GM18508 (cell line): ENCODE results near the gene TYK2.
"Not testable (repeated sequence)": the region's sequence is repeated elsewhere in the genome, so short reads cannot be mapped to it uniquely, and the experiment has no call there.

Source experiments
- ATAC-seq: cut with Tn5 transposase; IDR thresholded peaks from one replicate; pipeline ENCODE4 v1.9.1; 2021; ENCODE audit warnings: moderate number of reproducible peaks; ENCODE audit not compliant: insufficient read depth, unreplicated experiment

Gene TYK2

DNA sequence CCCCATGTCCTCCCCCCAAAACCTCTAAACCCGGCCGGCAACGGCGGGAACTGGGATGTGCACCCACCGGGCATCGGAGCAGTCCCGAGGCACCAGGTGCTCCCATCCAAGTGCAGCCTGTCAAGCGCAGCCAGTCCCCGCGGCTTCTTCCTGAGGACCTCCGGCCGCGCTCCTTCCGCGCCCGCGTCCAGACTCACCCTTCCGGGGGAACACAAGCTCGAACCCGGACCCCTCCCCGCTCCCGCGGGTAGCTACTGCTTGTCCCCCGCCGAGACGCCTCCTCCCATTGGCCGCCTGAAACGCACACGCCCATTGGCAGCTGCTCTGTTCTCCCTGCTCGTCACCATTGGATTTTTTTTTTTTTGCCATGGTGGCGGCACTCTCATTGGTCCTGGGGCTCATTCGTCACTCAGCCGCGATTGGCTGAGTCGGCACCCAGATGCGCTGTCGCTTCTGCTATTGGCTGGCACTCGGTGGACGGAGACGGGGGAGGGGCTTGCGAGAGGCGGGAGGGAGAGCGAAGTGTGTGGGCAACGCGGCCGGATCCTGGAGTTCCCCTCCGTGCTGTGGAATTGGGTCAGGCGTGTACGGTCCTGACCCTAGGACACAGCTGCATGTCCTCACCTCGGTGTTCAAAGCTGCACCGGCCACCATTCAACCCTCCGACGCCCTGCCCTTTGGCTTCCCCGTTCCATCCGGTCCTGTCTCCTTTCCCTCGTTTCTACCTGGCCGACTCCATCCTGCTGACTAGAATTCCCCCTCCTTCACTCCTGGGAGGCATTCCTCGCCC, at the start of gene TYK2:
Gene TYK2, minus strand, starts transcription at position 260 of the 790 bp plus-strand sequence. CDS start 2,166 bp downstream, outside the sequence.
- peak; percentile 73 for ATAC-seq

DNA sequence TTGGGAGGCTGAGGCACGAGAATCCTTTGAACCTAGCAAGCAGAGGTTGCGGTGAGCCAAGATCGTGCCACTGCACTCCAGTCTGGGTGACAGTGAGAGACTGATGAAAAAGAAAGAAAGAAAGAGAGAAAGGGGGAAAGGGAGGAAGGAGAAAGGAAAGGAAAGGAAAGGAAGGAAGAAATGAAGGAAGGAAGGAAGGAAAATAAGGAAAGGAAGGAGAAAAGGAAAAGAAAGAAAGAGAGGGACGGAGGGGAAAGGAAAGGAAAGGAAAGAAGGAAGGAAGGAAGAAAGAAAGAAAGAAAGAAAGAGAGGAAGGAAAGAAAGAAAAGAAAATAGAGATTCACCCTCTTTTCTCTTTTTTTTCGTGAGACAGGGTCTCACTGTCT, 48.6 kb upstream of the TYK2 start:
- no peak for ATAC-seq

DNA sequence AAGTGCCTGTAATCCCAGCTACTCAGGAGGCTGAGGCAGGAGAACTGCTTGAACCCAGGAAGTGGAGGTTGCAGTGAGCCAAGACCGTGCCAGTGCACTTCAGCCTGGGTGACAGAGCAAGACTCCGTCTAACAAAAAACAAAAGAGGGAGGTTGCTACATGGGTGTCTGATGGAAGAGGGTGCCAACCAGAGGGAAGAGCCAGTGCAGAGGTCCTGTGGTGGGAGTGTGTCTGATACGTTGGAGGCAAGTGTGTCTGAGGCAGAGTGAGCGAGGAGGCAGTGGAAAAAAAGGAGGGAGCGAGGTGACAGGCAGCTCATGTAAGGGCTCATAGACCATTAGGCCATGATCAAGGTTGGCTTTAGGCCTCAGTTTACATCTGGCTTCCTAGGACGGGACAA, 46.8 kb upstream of the TYK2 start:
- ATAC-seq: no peak

DNA sequence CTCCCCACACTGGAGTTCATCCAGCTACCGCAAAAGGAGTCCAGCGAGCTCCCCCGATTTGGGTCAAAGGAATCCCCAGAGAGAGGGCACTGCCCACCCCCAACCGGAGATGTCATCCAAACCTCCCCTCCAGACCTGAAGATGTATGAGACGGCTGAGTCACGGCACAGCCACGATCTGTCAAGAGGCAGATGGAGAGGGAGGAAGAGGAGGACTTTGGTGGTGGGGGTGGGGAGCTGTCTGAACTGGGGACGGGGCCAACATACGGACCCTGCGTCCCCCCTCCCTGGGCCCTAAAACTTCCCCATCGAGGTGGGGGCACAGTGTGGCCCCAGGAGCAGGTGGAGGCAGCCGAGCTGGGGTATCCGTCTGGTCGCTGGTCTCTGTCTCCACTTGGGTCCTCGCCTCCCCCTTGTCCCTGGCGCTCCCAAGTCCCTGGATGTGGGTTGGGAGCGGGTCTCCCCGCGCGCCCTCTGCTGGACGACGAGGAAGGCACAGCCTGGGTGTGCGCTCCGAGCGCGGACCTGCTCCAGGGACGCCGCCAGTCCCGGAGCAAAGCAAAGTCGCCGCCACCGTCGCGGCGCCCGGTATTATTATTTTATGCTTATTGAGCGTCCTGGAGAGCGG, 43.8 kb upstream of the TYK2 start:
- ATAC-seq: no peak

DNA sequence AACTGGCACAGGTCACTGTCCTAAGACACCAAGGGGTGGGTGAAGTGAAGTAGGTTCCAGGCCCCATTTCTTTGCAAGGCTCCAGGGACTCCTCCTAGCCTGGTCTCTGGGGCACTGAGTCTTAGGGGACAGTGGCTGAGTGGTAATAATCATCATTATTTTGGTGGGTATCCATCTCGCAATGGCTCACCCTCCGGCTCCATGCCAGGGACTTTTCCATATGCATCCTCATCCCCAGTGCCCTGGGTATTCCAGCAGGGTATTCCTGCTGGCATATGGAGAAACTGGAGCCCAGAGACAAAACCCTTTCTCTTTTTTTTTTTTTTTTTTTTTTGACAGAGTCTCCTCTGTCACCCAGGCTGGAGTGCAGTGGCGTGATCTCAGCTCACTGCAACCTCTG, 42.5 kb upstream of the TYK2 start:
- no peak for ATAC-seq

DNA sequence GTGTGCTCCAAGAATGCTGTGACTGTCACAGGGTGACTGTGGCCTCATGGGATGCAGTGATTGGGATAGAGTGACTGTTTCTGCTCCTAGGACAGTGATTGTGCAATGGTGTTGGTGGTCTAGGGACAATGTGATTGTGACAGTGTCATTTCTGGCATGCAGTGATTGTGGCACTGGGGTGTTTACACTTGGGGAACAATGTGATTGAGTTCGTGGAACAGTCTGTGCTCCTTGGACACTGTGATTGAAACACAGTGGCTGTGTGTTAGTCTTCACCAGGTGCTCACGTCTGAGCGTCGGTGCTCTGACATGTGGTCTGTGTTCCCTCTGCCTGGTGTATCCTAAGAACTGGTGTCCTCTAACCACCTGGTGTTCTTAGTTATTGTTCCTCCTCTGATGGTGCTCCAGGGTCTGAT, 41.7 kb upstream of the TYK2 start:
- ATAC-seq: no peak

DNA sequence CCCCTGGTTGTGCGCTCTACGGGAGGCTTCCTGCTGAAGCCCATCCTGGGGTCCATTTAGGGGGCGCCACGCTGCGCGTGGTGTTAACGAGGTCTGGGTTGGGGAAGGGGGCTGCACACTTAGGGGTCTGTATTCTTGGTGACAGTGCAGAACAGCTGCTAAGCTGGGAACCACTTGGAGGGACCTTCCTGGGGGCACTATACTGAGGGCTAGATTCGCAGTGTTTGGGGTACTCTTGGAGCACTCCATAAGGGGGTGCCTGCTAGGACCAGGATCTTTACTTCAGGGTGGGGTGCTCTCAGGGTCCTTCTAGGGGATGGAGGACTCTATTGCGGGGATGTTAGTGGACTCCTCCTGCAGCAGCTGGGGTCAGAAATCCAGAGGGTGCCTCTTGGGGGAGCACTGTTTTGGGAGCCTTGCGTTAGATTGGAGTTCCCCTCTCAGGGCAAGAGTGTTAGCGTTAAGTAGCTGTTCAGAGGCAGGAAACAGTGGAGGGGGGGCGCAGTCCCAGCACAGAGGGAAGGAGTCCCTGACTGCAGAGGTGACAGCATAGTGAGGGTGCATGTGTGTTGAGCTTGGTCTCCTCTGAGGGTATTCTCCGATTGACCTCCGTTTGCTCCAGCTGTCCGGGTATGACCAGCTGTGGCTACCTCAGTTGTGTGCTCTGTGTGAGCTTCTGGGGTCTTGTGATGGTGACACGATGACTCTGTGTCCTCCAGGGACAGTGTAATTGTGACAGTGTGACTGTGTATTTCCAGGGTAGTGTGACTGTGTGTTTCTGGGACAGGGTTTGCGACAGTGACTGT, 41.1 kb upstream of the TYK2 start:
- no peak for ATAC-seq

DNA sequence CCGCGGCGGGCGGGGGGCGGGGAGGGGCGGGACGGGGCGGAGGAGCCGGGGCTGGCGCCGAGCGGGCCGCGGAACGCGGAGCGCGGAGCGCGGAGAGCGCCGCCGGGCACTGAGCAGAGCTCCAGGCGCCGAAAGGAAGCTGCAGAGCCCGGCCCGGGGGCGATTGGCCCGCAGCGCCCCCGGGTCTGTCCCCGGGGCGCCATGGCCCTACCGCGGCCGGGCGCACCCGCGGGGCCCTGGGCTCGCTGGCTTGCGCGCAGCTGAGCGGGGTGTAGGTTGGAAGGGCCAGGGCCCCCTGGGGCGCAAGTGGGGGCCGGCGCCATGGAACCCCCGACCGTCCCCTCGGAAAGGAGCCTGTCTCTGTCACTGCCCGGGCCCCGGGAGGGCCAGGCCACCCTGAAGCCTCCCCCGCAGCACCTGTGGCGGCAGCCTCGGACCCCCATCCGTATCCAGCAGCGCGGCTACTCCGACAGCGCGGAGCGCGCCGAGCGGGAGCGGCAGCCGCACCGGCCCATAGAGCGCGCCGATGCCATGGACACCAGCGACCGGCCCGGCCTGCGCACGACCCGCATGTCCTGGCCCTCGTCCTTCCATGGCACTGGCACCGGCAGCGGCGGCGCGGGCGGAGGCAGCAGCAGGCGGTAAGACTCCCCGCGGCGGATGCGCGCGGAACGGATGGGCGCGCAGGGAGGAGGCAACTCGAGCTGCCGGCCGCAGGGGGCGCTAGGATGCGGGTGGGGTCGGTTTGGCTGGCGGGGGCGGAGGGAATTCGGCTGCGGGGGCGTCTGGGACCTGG, 40.3 kb upstream of the TYK2 start, which contains the start of gene PDE4A:
Gene PDE4A, plus strand, starts transcription at position 95 of the 796 bp plus-strand sequence. Its CDS starts 227 bp downstream, at position 322.
- no peak for ATAC-seq

DNA sequence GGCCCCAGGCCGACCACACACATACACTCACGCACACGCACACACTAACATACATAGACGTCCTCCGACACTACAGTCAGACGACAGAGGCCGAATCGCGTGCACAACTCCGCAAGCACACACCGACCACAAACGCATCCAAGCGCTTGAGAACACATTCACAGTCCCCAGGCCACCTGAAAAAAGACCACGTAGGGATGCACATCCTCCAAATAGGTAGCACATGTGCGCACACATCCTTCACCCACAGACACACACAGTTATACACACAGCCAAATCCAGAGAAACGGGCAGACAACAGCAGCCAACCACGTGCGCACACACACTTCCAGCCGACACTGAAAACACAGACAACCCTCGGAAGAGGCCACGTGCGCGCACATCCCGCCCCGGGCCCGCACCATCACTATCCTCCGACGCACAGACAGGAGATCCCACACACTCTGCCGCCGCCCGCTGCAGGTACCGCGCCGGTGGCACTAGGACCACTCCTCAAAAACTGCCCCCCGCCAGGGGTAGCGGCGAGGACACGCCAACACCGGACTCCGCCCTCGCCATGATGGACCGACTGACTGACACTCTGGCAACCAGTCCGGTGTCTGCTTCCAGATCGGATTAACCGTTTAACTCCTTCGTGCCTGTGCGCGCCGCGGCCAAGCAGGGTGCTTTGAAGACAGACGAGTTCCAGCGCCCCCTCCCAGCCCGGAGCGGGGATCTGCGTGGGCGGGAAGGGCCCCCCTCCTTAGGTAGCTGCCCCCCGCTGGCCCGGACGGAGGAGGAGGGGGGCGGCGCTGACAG, 39.5 kb upstream of the TYK2 start:
- no peak for ATAC-seq

DNA sequence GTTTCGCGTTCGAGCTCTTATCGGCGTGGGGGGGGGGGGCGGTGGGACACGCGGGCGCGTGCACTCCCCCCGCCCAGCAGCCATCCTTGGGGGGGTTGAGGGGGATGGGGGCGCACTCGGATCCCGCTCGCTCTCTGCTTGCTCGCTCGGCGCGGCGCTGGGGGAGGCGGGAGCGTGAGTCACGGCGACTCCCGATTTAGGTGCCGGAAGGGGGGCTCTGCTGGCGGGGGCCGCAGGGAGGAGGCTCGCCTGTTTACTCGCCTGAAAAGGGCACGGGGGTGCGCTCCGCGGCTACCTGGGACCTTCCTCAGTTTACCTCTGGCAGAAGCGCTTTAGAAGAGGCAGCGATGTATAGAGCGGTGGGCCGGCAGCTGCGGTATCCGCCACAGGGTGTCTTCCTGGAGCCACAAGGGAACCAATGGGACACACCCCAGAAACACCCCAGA, 38.9 kb upstream of the TYK2 start:
- ATAC-seq: no peak

DNA sequence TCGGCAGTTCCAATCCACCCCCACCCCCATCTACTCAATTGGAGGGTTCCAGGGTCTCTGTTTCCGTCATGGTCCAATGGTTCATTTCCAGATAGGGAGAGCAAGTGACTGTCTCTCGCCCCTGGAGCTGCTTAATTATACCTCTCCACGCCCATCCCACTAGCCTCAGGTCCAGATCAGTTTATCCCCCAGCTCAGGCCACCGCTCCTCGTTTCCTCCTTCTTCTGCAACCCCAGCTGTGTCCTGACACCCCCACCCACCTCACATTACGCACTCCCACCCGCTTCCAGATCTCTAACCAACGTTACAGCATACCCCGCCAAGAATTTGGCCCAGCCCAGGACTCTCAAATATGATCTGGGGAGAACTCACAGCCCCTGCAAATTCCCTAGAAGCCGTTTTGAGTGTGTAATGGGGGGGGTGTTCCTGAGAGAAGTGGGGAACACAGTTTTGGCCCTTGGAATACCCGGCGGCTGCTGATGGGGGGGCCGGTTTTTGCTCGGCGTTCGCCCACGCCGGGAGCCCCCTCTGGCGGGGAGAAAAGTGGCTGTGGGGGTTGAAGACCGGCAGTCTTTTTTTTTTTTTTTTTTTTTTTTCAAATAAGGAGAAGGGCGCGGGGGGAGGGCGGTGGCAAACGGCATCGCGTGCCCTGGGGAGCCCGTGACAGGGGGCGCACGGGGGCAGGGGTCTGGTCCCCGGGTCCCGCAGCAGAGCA, 38.3 kb upstream of the TYK2 start:
- ATAC-seq: no peak

DNA sequence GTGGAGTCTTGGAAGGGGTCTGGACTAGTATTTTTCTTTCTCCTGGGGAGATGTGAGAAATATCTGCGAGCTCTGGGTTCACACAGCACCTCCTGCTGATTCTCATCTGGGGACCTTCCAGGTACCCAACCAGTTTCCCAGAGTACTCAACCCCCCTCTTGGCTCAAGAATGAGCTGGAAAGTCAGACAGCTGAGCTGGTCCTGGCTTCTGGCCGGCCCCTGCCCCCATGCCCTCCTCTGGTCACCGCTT, 37.8 kb upstream of the TYK2 start:
- ATAC-seq: no peak

DNA sequence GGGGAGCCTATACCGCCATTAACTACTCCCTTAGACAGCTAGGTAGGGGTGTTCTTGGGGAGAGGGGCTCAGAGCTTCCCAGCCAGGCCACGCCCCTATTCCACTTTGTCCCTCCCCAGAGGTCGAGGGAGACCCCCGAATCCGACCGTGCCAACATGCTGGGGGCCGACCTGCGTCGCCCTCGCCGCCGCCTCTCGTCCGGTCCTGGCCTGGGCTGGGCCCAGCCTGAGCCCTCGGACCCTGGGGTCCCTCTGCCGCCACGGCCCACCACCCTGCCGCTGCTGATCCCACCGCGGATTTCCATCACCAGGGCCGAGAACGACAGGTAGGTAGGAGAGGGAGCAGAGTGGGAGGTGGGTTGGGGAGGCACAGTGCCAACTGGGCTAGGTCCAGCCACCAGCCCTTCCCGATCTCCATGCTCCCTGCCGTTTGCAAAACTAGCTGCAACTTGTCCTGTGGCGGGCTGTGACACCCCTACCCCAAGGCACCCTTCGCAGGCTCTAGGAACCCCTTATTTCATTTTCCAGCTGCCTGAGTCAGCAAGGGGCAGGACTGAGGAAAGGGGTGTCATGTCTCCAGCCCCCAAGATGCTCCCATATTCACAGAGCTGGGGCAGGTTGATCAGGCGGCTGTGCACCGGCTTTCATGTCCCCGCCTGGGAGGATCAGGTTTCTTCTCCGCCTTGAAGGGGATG, 37.3 kb upstream of the TYK2 start:
- no peak for ATAC-seq

DNA sequence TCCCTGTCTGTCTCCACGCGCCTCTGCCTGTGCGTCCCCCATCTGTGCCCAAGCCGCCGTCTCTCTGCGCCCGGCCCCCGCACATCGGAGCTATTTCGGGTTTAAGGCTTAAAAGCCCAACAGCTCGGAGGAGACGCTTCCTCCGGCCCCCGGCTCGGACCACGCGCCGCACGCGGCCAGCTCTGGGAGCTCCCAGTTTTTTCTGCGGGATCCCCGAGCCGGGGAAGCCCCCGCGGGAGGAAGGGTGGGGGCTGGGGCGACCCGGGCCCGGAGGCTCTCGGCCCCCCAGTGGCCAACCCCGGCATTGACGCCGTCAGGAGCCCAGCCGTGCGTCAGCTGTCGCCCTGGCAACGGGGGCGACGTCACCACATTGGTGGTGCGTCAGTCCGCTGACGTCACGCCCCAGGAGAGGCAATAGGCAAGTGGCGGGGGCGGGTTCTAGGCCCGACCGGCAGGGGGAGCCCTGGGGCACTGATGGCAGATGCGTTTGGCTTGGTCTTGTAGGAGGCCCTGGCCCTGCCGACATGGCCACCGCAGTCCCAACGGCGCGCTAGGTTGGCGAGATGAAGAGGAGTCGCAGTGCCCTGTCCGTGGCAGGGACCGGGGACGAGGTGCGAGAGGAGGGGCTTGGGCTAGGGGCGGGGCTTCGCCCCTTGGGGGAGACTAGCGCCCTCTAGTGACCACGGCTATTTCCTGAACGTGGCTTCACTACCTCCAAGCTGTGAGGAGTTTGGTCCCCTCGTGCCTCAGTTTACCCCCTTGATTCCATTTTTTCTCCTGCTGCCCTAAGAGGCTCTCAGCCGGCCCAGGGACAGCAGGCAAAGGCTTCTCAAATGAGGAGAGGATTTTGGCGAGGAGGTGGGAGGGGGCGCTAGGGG, 36.2 kb upstream of the TYK2 start:
- ATAC-seq: no peak

DNA sequence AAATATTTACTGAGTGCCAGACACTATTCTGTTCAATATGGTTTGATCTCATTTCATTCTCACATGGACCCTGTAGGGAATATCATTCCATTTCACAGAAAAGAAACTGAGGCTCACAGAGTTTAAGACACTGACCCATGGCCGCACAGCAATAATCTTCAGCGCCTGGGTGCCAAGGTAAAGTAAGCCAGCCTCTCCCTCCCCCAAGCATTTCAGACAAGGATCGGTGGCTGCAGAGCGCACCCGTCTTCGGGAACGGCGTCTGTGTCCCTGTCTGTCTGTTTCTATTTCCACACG, 35.7 kb upstream of the TYK2 start:
- no peak for ATAC-seq

DNA sequence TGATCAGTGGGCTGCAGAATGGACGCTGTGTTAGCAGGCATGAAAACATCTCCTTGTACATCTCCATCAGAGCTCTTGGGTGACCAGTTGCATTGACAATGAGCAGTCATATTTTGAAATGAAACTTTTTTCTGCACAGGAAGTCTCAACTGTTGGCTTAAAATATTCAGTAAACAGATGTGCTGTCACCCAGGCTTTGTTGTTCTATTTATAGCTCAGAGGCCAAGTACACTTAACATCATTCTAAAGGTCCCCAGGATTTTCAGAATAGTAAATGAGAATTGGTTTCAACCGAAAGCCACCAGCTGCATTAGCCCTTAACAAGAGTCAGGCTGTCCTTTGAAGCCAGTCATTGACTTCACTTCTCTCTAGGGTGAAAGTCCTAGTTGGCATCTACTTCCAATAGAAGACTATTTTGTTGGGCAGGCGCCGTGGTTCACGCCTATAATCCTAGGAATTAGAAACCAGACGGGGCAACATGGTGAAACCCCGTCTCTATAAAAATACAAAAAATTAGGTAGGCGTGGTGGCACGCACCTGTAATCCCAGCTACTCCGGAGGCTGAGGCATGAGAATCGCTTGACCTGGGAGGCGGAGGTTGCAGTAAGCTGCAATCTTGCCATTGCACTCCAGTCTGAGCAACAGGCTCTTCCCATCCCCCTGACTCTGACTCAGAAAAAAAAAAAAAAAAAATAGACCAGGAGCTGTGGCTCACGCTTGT, 32.0 kb upstream of the TYK2 start:
- peak; percentile 58 for ATAC-seq

DNA sequence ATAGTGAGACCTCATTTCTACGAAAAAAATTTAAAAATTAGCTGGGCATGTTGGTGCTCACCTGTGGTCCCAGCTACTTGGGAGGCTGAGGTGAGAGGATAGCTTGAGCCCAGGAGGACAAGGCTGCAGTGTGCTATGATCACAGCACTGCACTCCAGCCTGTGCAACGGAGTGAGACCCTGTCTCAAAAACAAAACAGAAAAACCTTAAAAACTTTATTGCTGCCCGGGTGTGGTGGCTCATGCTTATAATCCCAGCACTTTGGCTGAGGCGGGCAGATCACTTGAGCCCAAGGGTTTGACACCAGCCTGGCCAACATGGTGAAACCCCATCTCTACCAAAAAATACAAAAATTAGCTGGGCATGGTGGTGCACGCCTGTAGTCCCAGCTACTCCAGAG, 30.9 kb upstream of the TYK2 start:
- ATAC-seq: not testable (repeated sequence)
